HG03097 (cell line): ENCODE measurements around the gene NINL.
"Not testable (repeated sequence)": the region's sequence is repeated elsewhere in the genome, so short reads cannot be mapped to it uniquely, and the experiment has no call there.

Source experiments
- ATAC-seq: cut with Tn5 transposase; IDR thresholded peaks from one replicate; pipeline ENCODE4 v1.9.1; 2021; ENCODE audit not compliant: unreplicated experiment, low FRiP score

The NINL gene

DNA sequence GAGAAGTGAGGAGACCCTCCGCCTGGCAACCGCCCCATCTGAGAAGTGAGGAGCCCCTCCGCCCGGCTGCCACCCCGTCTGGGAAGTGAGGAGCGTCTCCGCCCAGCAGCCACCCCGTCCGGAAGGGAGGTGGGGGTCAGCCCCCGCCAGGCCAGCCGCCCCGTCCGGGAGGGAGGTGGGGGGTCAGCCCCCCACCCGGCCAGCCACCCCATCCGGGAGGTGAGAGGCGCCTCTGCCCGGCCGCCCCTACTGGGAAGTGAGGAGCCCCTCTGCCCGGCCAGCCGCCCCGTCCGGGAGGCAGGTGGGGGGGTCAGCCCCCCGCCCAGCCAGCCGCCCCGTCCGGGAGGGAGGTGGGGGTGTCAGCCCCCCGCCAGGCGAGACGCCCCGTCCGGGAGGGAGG, 23.6 kb downstream of the NINL start:
- not testable (repeated sequence) for ATAC-seq

DNA sequence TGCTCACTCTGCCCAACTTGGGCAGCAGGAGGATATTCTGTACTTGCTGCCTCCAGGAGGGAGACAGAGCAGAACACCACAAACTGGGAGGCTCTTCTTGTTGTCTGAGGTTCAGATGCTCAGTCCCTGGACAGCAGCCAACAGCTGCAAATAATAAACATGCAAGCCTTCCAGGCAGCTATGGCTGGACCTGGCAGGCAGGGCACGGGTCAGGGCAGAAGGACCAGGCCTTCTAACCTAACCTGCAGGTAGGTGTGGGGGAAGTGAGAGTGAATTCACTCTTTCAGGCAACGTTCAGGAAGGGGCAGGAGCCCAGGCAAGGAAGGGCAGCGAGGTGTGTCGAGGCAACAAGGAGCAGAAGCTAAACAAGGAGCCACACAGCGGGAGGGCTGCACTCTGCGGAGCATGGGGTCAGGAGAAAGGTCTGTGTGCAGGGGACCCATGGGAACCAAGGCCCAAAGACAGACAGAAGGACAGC, 31.5 kb downstream of the NINL start:
- ATAC-seq = no peak

DNA sequence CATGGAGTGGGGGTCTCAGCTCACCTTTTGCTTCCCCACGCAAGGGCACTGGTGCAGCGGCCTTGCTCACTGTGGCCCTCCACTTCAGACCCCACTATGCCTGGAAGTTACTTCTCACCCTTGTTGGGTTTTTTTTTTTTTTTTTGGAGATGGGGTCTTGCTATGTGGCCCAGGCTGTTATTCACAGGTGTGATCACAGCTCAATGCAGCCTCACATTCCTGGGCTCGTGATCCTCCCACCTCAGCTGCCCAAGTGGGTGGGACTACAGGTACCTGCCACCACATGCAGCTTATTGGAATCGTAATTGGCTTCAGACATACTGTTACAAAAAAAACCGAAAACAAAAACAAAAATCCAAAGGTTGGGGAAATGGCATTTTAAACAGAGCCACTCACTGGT, 32.4 kb downstream of the NINL start:
- no peak for ATAC-seq

DNA sequence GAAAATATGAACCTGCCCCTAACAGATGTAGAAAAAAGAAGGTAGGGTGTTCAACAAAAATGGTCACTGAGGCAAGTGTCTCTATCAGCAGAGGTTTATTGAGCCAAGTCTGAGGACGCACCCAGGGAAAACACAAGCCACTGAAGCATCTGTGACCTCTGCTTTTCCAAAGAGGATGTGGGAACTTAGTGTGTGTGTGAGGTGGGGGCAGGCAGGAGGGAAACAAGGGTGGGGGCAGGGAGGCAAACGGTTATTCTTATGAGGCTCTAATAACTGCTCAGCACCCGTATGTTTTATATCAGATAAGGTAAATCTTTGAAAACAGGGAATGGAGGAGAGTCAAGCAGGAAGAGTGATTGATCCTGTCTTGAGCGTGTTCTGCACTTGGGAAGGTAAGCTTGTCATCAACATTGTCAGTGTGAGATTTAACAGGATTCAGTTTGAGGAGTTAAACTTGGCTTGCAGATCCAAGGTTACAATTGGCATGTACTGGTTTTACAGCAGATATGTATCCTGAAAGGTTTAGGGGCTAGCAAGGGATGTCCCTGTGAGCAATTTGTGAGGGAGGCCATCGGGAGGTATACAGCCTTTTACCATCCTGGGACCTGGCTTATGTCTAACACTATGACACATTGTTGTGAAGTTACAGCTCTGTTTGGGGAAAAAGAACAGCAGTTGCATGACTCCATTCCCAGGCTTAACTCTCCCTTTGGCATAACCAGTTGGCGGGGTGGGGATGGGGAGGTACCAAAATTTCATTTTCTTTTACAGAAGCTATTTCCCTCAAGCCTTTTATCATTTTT, 33.7 kb downstream of the NINL start:
- no peak for ATAC-seq

DNA sequence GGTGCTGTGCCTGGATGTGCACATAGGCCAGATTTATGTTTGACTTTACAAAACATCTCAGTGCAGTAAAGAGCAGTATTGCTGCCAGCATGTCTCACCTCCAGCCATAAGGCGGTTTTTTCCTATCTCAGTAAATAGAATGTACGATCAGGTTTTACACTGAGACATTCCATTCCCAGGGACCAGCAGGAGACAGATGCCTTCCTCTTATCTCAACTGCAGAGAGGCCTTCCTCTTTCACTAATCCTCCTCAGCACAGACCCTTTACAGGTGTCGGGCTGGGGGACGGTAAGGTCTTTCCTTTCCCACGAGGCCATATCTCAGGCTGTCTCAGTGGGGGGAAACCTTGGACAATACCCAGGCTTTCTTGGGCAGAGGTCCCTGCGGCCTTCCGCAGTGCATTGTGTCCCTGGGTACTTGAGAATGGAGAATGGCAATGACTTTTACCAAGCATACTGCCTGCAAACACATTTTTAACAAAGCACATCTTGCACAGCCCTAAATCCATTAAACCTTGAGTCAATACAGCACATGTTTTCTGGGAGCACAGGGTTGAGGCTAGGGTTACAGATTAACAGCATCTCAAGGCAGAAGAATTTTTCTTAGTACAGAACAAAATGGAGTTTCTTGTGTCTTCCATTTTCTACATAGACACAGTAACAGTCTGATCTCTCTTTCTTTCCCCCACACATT, 34.5 kb downstream of the NINL start:
- not testable (repeated sequence) for ATAC-seq

DNA sequence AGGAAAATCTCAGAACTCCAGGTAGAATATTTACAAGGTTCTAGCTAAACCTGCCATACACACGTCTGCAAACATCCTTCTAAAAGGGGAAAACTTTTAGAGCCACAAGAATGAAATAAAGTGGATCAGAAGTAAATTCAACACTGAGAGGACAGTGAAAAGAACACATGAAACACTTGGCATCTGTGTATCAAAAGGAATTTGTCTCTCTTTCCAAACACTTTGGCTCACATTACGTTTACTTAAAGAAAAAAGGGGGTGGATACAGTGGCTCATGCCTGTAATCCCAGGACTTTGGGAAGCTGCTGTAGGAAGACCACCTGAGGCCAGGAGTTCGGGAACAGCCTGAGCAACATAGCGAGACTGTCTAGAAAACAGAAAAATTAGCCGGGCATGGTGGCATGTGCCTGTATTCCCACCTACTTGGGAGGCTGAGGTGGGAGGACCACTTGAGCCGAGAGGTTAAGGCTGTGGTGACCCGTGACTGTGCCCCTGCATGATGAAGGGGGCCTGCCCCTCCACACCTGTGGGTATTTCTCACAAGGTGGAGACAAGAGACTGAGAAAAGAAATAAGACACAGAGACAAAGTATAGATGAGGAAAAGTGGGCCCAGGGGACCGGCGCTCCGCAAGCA, 35.4 kb downstream of the NINL start:
- ATAC-seq = no peak

DNA sequence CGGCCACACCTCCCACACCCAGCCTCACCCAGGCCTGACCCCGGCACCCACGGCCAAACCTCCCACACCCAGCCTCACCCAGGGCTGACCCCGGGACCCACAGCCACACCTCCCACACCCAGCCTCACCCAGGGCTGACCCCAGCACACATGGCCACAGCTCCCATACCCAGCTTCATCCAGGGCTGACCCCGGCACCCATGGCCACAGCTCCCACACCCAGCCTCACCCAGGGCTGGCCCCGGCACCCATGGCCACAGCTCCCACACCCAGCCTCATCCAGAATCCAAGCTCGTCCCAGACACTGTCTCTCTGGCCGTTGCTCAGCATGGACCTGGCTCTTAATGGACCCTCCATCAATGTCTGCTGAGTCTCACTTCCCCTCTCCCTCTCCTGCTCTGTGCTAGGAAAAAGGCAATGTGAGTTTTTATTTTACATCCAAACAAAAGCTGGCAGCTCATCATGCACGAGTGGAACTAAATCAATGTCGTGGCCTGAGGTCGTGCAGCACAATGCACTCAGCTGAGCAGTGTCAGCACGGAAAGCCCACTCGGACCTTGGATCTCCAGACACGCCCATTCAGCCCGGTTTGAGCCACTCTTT, 36.1 kb downstream of the NINL start:
- no peak for ATAC-seq

DNA sequence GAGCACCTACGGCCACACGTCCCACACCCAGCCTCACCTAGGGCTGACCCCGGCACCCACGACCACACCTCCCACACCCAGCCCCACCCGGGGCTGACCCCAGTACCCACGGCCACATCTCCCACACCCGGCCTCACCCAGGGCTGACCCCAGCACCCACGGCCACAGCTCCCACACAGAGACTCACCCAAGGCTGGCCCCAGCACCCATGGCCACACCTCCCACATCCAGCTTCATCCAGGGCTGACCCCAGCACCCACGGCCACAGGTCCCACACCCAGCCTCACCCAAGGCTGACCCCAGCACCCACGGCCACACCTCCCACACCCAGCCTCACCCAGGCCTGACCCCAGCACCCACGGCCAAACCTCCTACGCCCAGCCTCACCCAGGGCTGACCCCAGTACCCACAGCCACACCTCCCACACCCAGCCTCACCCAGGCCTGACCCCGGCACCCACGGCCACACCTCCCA, 36.7 kb downstream of the NINL start:
- no peak for ATAC-seq

DNA sequence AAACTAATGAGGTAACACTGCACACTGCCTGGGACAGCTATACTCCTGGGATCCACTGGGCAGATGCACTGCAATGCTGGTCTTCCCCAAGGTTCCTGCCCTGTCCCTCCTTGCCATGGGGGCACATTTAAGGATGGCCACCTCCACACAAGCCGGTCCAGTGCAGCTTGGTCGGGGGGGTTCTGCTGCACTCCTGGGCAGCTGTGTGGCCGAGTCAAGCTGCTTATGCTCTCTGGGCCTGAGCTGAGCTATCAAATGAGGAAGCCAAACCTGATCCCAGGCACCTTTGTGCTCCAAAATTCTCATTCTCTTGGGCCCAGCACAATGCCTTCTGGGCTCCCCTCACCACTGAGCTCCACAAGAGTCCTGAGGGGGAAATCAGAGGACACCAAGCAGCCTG, 37.3 kb downstream of the NINL start:
- ATAC-seq = no peak

DNA sequence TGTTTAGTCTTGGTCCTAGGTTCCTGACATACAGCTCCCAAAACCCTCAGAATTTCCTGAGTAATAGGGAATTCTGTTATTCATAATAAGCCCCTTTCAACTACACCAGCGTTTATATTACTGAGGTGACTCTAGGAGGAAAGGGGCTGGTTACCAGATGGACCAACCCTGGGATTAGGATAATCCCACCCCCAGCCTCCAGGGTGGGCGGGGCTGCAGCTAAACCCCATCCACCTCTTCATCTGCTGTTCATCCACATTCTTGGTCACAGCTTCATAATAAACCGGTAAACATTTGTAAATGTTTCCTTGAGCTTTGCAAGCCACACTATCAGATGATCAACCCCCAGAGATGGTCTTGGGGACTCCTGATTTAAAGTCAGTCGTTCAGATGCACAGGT, 38.3 kb downstream of the NINL start:
- no peak for ATAC-seq

DNA sequence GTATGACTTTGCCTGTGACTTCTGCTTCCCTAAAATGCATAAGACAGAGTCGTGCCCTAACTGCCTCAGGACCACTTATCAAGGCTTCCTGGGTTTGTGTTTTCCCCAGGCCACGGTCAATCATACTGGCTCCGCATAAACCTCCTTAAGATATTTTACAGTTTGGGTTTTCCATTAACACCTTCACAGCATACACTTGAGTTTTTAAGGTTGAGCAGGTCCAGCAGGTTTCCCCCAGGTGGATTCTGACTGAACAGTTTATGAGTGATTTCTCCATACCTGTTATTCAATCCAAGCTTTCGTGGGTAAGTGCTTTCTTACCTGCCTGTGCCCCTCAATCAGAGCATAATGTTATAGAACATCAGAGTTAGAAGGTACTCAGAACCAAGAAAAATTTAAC, 39.3 kb downstream of the NINL start:
- no peak for ATAC-seq

DNA sequence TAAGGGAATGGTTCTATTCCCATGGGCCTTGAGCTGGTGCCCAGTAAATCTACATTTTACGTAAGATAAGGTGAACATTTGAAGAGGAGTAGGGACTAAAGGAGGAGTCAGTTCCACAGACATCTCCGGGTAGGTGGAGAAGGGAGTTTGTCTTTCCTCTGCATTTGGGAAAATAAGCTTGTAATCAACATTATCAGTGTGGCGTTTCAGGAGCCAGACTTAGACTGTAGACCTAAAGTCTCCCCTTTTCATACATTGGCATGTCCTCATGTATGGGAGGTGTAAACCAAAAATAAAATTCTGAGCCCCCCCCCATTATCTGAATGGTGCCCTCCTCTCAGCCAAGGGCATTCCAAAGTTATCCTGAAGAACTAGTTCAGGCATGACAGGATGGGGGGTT, 40.2 kb downstream of the NINL start:
- ATAC-seq = no peak

DNA sequence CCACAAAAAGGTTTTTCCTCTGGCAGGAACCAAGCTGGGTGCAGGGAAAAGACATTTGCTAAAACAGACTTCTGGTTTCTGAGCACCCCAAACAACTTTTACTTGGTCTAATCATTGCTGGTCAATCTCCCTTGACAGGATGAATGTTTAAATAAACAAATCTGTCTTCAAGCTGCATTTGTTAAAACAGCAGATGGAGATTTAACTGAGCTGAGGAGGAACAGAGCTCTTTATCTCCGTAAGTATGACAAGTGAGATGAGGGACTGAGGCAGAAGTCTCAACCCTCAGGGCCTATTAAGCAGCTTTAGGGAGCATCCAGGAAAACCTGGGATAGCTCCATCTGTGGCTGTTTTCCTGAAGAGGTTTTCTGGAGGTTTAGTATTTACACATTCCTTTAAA, 40.6 kb downstream of the NINL start:
- ATAC-seq = no peak

DNA sequence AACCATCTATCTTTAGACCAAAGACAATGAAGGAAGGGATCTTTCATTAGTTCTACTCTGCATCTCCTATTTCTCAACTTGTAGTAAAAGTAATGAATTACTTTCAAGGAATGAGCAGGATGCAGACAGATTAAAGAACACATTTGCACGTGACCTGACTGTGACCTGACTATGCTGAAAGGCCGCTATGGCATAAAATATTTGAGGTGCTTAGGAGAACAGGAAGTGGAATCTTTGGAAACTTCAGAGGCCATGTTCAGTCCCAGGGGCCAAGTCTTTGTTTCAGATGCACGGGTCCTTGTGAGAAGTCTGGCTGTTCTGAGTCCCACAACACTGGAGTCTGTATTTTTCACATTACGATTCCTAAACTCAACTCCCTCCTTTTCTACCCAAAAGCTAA, 41.0 kb downstream of the NINL start:
- no peak for ATAC-seq

DNA sequence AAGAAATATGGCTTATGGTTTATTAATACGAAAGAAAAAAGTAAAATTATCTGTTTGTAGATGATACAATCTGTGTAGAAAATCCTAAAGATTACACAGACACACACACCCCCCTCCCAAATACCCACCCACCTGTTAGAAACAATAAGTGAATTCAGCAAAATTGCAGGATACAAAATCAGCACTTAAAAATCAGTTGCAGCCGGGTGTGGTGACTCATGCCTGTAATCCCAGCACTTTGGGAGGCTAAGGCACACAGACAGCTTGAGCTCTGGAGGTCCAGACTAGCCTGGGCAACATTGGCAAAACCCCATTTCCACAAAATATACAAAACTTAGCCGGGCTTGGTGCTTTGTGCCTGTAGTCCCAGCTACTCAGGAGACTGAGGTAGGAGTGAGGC, 42.3 kb downstream of the NINL start:
- no peak for ATAC-seq

DNA sequence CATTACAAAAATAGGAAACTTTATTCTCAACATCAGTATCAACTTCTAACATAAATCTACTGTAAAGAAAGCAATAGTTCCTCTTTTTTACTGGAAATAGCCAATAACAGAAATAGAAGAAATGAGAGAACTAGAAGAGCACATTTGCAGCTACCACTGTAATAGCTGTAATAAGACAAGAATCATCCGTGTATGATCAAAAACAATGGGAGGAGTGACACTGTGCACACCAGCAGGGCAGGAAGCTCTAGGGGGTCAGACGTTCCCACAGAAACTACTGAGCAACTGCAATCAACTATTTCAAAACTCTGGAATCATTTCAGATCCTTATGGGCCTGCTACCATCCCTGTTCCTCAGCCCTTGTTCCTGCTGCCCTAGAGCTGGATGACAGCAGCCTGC, 43.7 kb downstream of the NINL start:
- no peak for ATAC-seq

DNA sequence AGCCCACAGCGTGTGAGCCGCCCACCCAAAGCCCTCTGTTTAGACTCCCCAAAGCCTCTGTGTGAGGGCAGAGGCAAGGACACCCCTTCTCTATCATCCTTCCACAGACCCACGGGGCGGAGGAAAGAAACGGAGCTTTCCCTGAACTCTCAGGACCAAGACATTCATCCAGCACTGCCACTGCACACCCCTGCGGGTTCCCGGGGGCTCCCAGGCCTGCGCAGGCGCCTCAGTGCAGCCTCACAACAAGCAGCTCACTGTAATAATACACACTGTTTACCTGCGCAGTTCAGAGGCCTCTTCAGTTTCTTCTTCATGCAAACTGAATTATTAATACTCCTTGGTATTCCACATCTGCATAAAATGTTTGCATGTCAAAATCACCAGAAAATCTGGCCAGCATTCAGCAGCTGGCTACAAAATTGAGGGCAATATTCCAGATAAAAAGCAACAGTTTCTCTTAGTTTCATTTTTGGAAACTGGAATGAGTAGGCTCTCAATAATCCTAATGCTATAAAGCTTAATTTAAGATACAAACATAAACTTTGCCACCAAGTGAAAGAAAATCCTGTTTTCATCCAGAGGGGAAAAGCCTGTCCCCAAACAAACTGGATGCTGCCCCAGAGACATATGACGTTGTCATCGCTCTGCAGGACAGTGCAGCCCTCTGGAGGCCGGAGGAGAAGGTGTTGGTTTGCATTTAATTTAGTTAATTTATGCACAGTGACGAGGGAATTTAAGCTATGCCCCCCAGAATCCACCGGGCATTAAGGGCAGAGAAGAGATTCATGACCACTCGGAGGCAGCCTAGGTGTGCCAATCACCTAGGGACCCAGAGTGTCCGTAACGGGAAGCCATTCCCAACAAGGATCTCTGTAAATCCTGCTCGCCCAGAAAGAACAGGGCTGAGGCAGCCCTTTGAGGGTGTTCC, 45.3 kb downstream of the NINL start:
- no peak for ATAC-seq

DNA sequence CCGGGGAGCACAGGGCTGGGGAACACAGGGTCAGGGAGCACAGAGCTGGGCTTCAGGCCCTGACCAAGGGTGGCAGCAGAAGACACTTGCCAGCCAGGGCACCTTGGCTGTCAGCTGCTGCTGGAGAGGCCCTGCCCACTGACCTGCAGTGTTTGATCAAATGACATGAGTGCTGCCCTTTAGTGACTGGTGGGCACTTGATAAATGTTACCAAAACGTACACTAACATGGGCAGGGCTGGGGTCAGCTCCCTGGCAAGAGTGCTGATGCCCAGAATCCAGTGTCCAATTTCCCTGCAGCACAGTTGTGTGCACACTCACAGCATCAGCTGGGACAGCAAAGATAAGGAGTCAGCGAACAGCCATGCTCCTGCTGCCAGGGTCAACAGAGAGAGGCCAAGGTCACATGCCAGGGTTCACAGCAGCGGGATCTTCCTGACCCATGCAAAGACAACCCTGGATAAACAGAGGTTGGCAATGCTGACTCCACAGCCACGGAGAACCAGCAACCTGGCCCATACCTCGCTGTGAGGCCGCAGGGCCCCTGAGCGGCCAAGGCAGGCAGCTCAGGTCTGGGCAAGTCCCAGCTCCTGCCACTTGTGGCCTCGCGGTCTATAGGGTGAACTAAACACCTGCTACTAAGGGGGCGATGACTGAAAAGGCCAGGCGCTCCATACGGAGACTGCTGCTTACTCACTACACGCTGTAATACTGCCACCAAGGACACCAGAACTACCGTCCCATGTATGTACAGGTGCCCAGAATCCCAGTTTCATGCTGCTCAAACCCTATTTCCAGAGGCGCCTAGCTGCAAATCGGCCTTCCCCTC, 46.3 kb downstream of the NINL start:
- no peak for ATAC-seq

DNA sequence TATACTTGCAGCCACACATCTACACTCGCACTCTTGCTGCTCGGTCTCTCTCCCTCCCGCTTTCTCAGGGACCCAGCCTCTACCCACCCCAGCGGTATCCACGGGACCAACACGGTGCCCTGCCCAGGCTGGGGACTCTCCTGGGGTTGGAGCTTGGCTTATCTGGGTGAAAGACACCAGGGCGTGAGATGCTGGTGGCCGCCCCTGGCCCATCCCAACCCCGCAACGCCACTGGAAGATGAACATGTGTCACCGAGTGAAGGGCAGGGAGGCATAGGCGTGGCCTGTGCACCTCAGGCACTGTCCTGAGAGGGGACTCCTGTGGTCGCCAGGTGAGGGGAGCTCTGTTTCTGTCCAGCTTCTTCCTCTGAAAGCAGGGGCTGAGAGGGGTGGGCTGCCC, 47.4 kb downstream of the NINL start:
- ATAC-seq = no peak
